GF-D8 (cell line): ENCODE data around the gene CCDC85C.

ENCODE experiments used
- DNase-seq: peaks from one replicate; lab custom pipeline; 2025; lab: John Stamatoyannopoulos, UW

CCDC85C gene

GRCh38 chr14:99540196-99541032 lies 63.6 kb downstream of the CCDC85C start:
- DNase-seq = no peak

DNA sequence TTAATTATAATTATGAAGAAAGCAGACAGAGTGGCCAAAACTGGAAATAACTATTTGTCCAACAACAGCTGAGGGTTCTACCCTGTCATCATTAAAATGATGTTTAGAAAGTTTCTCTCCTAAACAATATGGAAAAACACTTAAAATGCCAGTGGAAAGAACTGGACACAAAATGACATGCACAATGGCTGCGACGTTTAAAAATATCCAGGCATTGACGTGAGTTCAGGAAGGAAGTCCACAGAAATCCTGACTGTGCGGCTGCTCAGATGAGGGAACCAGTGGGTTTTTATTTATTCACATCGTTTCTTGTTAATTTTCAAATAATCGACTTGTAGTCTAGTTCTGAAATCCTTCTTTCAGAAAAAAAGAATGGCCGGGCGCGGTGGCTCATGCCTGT lies 64.5 kb downstream of the CCDC85C start:
- DNase-seq = no peak

- no peak for DNase-seq
These were observed 65.3 kb downstream of the CCDC85C start for GRCh38 chr14:99538733-99539132.

- DNase-seq = no peak
These were observed 65.7 kb downstream of the CCDC85C start for GRCh38 chr14:99538275-99538674.

GRCh38 chr14:99537399-99537798 lies 66.6 kb downstream of the CCDC85C start:
- DNase-seq = no peak

DNA sequence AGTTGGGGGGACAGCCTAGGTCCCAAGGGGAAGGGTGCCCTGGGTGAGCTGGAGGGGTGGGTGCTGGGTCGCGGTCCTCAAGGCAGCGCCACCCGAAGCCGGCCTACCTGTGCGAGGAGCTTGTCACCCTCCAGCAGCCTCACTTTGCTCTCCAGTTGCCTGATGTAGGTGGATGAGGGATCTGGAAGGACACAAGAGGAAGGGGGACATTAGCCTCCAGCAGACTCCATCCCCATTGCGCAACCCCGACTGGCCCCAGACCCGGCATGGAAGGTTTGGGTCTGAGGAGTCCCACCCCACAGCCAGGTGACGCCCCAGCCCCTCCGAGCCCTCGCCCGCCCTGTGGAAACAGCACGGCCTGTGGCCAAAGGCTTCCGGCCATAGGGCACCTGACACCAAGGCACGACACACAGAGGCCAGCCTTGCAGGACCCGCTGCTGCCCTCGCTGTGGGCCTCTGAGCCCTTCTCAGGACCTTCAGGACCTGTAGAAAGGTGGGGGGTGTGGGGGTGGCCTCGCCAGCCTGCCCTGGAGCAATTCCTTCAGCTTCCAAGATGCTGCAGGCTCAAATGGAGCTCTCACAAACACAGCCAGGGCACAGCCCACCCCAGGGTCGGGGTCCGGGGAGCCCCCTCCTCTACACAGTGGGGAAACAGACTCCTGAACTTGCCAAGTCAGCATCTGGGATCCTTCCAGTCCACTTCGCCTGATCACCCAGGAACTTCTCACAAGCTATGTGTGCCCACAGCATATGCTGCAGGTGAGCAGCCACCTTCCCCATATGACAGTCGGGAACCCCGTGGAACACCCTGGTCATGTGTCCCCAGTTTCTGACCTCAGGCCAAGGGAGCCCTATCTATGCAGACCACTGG lies 67.9 kb downstream of the CCDC85C start:
- DNase-seq = no peak

DNA sequence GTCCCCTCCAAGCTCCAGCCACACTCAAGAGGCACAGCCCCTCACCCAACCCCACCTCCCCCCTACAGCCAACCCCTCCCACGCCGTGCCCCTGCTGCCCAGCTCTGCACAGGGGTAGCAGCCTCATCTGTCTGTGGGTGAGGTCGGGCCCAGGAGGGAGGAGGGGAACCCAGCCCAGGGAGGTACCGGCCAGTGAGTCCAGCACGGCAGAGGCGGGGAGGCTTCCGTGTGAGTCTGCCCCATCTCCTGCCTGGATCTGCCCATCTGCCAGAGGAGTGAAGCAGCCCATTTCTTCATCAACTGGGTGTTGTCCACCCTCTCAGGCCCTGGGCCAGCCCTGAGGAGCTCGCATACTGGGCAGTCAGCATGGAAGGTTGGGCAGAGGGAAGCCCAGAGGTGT lies 68.6 kb downstream of the CCDC85C start:
- DNase-seq = no peak

GRCh38 chr14:99534863-99535262 lies 69.1 kb downstream of the CCDC85C start:
- DNase-seq = no peak

- no peak for DNase-seq
These were observed 69.7 kb downstream of the CCDC85C start for GRCh38 chr14:99534333-99534732.

DNA sequence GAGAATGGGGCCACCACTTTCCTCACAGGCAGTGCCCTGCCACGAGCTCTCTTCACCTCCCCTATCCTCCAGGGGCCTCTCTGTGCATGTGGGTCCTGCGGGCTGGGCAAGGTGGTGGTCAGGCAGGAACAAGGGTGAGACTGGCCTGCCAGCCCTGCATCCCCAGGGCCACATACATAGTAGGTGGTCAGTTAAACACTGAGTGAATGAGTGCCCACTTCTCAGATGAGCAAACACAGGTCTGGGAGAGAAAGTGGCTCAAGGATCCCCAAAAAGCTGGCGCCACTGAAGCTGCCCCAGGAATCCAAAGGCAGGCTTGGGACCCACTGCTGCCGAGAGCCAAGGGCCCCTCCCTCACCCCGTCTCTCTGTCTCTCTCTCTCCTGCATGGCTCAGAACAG lies 71.7 kb downstream of the CCDC85C start:
- no peak for DNase-seq

DNA sequence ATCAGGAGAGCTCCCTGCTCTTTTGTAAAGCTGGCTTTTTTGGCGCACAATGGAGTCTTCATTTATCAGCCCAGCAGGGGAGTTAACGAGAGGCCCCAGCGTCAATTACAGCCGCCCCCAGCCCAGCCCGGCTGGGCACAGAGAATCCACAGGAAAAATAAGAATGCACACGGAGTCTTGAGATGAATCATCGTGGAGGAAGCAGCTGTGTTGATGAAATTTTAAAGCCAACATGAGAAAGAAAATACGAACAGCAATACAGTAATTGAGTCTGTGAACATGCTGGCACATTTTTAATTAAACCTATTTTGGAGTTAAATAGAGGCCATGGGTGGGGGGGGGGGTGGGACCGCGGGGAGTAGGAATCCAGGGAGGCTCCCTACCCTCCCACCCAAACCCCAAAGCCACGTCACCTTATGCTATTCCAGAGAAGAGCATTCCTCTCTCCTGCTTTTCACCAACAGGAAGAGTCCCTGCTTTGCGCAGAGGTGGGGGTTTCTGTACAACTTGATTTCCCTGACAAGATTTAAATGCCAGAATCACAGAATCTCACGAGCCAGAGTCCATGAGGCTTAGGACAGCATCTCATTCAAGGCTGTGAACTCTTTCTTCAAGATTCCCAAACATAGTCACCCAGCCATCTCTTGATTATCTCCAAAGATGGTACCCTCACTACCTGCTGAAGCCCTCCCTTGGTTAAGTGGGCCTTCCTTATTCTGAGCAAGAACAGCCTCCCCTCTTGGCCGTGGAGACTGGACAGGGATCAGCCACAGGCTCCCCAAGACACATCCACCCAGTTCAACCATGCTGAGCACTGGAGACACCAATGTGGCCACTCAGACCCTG lies 72.5 kb downstream of the CCDC85C start:
- DNase-seq = no peak

- DNase-seq = no peak
These were observed 73.4 kb downstream of the CCDC85C start for GRCh38 chr14:99530407-99531155.

GRCh38 chr14:99529899-99530298 lies 74.1 kb downstream of the CCDC85C start:
- DNase-seq = no peak

DNA sequence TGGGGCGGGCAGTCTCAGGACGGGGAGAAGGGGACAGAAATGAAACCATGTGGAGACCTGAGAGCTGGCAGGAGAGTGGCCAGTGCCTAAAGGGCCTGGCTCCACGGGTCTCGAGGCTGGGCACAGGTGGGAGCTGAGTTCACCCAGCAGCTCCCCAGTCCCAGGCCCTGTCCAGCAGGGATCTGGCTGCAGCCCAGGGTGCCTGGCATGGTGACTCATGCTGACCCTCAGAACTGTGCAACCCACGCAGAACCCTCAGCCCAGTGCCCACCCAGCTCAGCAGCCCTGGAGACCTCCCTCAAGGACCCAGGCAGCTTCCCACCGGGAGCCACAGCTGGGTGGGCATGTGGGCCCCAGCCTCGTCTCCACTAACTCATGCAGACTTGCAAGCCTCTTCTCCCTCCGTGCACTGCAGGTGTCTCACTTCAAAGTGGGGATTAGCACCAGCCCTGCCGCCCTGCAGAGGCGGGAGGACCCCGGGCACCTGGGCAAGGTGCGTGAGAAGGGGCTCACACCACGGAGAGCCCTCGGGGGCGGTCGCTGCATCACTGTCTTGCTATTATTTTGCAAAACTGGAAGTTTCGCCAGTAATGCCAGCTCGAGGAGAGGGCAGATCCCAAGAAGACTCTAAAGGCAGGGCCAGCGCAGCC lies 76.5 kb downstream of the CCDC85C start:
- no peak for DNase-seq

DNA sequence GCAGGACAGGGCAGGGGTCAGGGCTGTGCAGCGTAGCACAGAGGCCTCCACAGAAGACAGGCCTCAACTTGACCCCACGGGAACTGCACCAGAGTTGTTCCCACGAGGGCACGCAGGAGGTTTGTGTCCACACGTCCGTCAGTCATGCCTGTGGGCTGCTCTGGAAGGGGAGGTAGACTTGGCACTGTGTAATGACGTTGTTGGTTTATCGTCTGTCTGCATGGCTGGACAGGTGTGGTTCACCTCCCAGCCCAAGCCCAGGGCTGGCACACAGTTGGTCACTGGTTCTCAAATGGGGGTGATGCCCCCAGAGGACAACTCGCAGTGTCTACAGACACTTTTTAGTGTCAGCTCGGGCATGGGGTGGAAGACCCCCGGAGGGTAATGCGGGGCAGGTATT lies 77.0 kb downstream of the CCDC85C start:
- no peak for DNase-seq

GRCh38 chr14:99525699-99526080 lies 78.3 kb downstream of the CCDC85C start:
- no peak for DNase-seq

DNA sequence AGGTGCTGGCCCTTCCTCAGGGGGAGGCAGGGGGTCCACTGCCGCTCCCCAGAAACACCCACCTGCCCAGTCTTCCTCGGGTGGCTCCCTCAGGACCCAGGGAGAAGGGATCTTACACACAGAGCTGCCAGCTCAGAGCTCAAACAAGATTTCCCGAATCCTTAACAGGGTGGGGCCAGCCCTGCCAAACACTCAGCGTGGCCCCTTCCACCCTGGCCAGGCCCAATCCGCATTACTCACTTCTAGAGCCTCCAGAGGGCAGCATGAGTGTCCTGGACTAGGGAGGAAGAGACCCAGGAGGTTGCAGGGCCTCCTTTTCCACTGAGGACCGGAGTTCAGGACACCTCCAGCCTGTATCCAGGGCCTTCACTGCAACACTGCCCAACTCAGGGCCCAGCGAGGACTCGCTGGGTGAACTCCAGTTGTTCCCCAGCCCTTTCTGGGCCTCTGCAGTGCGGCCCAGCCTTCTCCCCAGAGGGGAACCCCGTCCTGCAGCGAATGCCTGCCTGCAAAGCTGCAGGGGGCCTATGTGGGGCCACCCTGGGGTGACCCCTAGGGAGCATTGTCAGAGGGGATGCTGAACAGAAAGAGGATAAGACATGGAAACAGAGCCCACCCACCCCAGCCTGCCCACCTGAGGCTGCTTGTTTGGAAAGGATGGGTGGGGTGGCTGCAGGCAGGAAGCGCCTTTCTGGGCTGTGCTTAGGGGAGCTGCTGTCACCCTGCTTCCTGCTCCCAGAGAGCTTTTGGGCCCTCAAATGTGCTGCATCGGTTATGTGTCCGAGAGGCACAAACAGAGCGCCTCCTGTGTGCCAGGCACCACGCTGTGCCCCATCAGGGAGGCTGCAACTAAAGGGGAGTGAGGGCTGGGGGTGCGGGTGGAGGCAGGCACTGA lies 79.0 kb downstream of the CCDC85C start:
- no peak for DNase-seq

- DNase-seq = no peak
These were observed 79.8 kb downstream of the CCDC85C start for GRCh38 chr14:99524091-99524661.

- DNase-seq = no peak
These were observed 80.3 kb downstream of the CCDC85C start for GRCh38 chr14:99523704-99524055.
